22Rv1 (cell line): ENCODE results near the gene FAT2.

Source experiments
- H3K27ac ChIP-seq: fragments of 450-650 bp; 2 replicates; pipeline ENCODE4 v1.5.1; 2017
- ZFX ChIP-seq: fragments of 450-650 bp; IDR thresholded peaks from 2 replicates; pipeline ENCODE4 v1.6.1; 2017; ENCODE audit warnings: antibody characterized with exemption, borderline replicate concordance
- TF ChIP-seq, protein P1 (sequence below): fragments of 450-650 bp; IDR thresholded peaks from 2 replicates; pipeline ENCODE4 v1.5.1; 2017; ENCODE audit warnings: mild to moderate bottlenecking

FAT2 gene

DNA sequence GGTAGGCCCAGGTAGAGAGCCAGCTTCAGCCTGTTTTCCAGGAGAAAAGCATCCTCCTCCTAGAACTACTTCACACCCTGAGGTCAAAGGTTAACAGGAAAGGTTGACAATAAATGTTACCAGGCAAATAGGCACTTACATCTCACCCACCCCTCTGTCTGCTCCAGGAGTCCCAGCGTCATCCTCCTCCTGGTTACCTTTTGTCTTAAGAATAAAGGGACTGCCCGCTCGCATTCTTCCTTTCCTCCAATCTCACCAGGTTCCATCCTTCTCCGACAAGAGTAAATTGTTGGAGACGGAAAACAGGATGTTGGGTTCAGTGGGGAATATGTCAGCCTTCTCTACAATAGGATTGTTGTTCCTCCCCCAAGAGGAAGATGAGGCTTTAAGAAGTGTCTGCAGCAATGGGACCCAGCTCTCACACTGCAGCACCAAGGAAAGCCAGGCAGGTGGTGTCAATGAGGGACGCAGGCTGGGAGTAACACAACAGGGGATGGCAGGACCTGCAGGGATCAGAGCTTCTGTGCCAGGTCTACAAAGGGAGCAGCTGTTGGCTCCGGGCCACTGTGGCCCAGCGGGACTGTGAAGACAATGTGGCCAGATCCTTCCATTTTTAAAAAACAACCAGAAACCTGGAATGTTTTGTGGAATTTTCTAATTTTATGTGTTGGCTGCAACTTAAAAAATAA is 29.0 kb downstream of the FAT2 start:
- TF ChIP-seq, protein P1, sequence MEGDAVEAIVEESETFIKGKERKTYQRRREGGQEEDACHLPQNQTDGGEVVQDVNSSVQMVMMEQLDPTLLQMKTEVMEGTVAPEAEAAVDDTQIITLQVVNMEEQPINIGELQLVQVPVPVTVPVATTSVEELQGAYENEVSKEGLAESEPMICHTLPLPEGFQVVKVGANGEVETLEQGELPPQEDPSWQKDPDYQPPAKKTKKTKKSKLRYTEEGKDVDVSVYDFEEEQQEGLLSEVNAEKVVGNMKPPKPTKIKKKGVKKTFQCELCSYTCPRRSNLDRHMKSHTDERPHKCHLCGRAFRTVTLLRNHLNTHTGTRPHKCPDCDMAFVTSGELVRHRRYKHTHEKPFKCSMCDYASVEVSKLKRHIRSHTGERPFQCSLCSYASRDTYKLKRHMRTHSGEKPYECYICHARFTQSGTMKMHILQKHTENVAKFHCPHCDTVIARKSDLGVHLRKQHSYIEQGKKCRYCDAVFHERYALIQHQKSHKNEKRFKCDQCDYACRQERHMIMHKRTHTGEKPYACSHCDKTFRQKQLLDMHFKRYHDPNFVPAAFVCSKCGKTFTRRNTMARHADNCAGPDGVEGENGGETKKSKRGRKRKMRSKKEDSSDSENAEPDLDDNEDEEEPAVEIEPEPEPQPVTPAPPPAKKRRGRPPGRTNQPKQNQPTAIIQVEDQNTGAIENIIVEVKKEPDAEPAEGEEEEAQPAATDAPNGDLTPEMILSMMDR: no peak
- TF ChIP-seq ZFX: no peak
- no peak overlapping the region for H3K27ac ChIP-seq

DNA sequence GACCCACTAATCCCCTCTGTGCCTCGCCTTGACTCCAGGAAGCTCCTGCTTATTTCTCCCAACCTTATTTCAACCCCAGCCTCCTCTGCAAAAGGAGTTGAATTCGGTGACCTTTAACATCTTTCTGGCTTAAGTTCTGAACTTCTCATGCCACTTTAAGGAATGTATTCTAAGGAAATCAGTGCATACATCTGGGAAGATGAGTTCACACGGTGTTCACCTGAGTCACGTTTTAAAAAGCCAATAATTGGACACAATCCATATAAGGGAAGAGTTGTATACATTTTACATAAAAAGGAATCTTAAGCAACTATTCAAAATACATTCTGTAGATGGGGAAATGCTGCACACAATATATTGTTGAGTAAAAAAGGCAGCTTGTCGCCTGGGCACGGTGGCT is 33.2 kb downstream of the FAT2 start:
- H3K27ac ChIP-seq: no peak overlapping the region
- TF ChIP-seq ZFX: no peak
- TF ChIP-seq, protein P1: no peak

DNA sequence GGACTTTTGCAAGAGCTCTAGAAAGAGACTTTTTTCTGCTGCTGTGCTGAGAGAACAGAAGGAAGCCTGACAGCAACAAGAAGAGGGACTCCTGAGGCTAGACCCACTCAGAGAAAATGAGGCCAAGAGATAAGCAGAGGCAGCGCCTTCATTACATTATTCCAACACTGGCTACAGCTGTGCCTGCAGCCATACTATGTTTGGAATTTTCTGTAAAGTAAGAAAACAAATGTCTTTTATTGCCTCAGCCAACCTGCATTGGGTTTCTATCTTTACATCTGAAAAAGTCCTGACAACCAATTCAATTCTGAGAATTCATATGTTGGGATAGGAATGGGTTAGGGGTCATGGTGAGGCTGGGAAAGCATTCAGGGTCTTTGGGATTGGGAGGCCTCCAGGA is 33.7 kb downstream of the FAT2 start:
- TF ChIP-seq ZFX: no peak
- TF ChIP-seq, protein P1: no peak
- no peak overlapping the region for H3K27ac ChIP-seq

DNA sequence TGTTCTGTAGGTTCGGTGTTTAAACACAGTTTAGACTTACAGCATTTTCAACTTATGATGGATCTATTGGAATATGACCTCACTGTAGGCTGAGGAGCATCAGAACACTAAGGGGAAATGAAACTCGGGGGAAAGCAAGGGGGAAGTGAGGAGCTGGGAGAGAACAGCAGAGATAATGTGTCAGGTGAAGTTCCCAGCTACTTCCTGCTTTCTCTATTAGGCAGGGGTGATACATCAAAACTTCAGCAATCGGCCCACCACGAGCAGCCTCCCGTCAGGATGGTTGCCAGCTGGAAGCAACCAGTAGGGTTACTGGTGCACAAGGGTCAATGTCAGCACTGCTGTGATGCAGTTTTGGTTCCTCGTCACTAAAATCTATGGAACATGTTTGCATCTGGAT is 34.3 kb downstream of the FAT2 start:
- no peak overlapping the region for H3K27ac ChIP-seq
- TF ChIP-seq ZFX: no peak
- TF ChIP-seq, protein P1: no peak

DNA sequence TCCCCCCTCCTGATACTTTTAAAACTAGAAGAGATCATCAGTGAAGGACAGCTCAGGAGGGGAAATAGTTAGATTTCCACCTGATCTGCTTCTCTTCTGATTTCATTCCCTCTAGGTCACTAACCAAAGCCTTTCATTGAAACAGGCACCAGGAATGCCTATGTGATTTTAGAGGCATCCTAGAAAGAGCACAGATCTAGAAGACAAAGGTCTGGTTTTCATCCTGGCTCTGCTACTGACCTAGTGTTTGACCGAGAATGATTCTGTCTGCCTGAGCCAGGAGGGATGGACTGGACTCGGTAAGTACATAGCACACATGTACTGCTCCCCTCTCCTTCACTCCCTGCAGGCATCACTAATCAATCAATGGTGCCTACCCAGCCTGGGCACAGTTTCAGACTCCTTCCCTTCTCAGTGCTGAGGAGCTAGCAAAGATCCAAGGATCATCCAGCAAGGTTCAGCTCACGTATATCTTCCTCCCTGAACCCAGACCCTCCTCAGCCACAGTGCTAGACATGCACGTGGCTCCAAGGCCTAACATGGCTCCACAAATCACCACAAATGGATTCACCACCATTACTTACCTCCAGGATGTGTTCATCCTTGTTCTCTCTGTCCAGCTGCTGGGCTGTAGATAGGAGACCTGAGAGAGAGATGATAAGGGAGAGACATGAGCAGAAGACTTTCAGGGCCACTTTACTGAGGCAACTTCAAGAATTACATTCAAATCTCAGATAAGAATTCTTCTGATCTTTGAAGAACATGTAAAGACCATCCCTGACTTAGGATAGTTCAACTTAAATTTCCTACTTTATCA is 35.2 kb downstream of the FAT2 start:
- TF ChIP-seq, protein P1: no peak
- no peak for TF ChIP-seq ZFX
- no peak overlapping the region for H3K27ac ChIP-seq

DNA sequence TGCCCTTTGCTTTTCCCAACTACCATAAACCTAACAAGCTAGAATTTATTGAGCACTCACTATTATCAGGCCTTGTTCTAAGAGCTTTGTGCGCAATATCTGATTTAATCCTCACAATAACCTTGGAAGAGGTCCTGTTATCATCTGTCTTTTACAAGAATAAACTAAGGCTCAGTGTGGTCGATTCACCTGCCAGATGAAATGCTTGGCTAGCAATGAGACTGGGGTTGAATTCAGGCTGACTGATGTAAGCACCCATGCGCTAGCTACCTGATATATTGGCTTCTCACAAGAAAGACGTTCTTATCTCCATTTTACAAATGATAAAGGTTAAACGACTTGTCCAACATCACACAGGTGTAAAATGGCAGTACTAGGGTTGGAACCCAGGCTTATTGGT is 37.4 kb downstream of the FAT2 start:
- TF ChIP-seq, protein P1: no peak
- no peak for TF ChIP-seq ZFX
- no peak overlapping the region for H3K27ac ChIP-seq

DNA sequence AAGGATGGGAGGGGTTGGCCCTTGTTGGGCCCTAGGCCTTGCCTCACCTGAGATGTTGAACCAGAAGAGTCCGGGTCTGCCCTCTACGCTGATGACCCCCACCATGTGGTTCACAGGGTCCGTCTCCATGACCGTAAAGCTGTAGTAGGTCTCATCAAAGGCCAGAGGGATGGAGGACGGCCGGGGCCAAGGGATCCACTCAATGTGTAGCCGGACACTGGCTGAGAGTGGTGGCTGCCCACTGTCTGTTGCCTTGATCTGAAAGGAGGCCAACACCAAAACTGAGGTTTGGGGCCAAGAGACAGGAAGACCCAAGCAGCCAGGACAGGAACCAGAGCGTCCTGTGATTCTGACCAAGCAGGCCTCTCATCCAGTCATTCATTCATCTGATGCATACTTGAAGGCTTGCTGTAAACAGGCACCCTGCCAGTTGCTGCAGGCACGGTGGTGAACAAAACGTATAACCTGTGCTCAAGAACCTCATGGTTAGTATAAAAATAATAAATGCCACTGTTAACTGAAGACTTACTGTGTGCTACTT is 37.9 kb downstream of the FAT2 start:
- TF ChIP-seq ZFX: no peak
- TF ChIP-seq, protein P1: no peak
- no peak overlapping the region for H3K27ac ChIP-seq
